Measurements from ENCODE around the gene SETD1A. TPM values are rescaled to one million over a fixed set of nuclear protein-coding genes. Genes with fewer than 3 reads are reported as not detected.

SETD1A gene
- total RNA-seq, 2 donors from 2014 or later: 10.0 to 29.1 TPM

DNA sequence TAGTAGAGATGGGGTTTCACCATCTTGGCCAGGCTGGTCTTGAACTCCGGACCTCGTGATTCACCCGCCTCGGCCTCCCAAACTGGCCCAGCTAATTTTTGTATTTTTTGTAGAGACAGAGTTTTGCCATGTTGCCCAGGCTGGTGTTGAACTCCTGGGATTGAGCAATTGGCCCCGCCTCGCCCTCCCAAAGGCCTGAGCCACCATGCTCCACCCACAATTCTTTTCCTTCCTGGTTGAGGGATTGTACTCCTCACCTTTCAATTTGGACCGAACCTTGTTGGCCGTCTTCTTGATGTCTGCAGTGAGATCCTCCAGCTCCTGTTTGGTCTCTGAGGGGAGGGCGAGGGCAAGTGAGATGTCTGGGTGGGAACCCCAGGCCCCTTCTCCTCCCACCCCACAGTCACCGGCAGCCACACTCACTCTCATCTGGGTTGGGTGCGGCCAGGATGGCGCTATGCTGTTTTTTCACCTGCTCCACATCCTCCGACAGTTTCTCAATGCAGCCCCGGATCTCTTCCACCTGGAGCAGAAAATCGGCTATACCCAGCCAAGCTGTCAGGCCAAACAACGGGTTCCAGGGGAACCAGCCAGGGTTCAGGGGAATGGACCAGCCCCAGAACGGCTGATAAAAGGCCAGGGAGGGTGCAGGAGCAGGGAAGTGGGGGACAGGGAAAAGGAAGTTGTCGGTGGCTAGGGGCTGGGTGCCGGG is 43.3 kb downstream of the SETD1A start:
- H3K4me1 ChIP-seq (replicated peaks): no peaks in the 10 kb centered on the region
- TF ChIP-seq CTCF (IDR thresholded peaks at IDR 0.05) (no peak), POLR2AphosphoS5 (IDR thresholded peaks at IDR 0.05) (no peak), POLR2A (IDR thresholded peaks at IDR 0.05) (no peak)
- 88% methylated on average over 18 of the region's 19 CpGs for WGBS
- no peak overlapping the region for H3K27ac ChIP-seq
- H3K9me3 ChIP-seq: no peaks in the 10 kb centered on the region
- intact Hi-C loops (cut with DNase I): no loop called here
- H3K36me3 ChIP-seq: no peaks in the 10 kb centered on the region
- H3K27me3 ChIP-seq (replicated peaks; ENCODE audit: insufficient read depth): no peaks in the 10 kb centered on the region
- no peak overlapping the region for H3K4me3 ChIP-seq
- no peak for DNase-seq (ENCODE audit: low spot score)

DNA sequence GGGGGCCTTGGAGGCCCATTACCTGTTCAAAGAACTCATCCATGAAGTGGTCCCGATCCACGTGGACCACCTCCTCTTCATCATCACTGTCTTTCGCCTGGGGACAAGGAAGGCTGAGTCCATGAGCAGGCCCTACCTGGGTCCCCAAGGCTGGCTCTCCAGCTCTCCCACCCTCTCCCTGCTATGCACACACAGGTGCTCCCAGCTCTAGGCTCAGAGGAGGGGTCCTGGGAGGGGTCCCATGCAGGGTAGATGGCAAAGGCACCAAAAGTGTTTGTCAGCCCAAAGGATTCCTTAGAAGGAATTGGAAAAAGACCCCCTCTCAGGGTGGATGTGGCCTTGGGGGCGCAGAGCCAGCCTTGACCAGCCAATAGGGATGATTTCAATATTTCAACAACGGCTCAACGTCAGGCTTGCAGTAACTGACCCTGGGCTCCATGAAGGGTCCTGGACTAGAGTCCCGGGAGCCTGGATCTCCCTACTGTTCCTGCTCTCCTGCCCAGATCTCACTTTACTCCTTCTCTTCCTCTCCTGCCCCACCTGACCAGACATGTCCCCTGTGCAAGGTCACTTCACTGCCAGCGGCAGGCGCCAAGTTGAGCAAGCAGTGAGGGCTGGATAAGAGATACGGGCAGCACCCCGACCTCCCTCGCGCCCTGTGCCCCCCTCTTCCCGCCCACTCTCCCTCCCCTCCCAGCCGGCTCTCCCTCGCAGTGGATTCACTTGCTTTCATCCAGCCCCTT is 44.1 kb downstream of the SETD1A start:
- intact Hi-C loops (cut with DNase I): no loop called here
- Histone ChIP-seq H3K9me3 (no peaks in the 10 kb centered on the region), H3K27me3 (replicated peaks; ENCODE audit: insufficient read depth) (no peaks in the 10 kb centered on the region), H3K27ac (no peak overlapping the region), H3K4me1 (replicated peaks) (no peaks in the 10 kb centered on the region), H3K4me3 (no peak overlapping the region), H3K36me3 (no peaks in the 10 kb centered on the region)
- DNase-seq (ENCODE audit: low spot score): no peak
- 50% methylated on average over 14 of the region's 16 CpGs for WGBS
- no peak for TF ChIP-seq POLR2AphosphoS5 (IDR thresholded peaks at IDR 0.05)
- no peak for TF ChIP-seq POLR2A (IDR thresholded peaks at IDR 0.05)
- no peak for TF ChIP-seq CTCF (IDR thresholded peaks at IDR 0.05)

DNA sequence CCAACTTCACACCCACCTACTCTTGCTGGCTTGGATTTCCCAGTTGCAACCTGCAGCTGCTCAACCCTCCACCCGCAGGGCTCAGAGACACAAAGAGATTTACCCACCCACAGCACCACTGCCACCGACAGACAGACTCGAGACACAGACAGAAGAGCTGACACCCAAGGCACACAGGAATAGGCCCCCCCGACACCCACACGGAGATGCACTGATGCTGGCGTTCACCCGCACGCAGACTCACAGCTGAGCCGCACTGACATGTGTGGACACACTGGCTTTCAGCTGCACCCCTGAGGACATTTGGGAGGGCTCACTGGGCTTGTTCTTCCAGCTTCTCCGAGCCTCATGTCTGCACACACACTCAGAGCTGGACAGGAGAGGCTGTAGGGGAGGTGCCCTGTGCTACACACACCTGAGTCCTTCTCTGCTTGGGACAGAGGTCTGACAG is 44.7 kb downstream of the SETD1A start:
- Histone ChIP-seq H3K27me3 (replicated peaks; ENCODE audit: insufficient read depth) (no peaks in the 10 kb centered on the region), H3K4me1 (replicated peaks) (no peaks in the 10 kb centered on the region), H3K27ac (peak overlapping the region in 1 of 2 donors; percentile 39), H3K4me3 (no peak overlapping the region), H3K9me3 (no peaks in the 10 kb centered on the region), H3K36me3 (no peaks in the 10 kb centered on the region)
- no peak for DNase-seq (ENCODE audit: low spot score)
- TF ChIP-seq CTCF (IDR thresholded peaks at IDR 0.05): no peak
- no peak for TF ChIP-seq POLR2A (IDR thresholded peaks at IDR 0.05)
- intact Hi-C loops (cut with DNase I): no loop called here
- WGBS: 29% methylated on average over 10 of the region's 10 CpGs

GRCh38 chr16:31002862-31003341 is 45.3 kb downstream of the SETD1A start:
- 61% methylated on average over 9 of the region's 9 CpGs for WGBS
- H3K27me3 ChIP-seq (replicated peaks; ENCODE audit: insufficient read depth): no peaks in the 10 kb centered on the region
- H3K9me3 ChIP-seq: no peaks in the 10 kb centered on the region
- no peak overlapping the region for H3K4me3 ChIP-seq
- H3K36me3 ChIP-seq: no peaks in the 10 kb centered on the region
- no peak for TF ChIP-seq POLR2AphosphoS5 (IDR thresholded peaks at IDR 0.05)
- no peak for TF ChIP-seq POLR2A (IDR thresholded peaks at IDR 0.05)
- TF ChIP-seq CTCF (IDR thresholded peaks at IDR 0.05): no peak
- no peaks in the 10 kb centered on the region for H3K4me1 ChIP-seq (replicated peaks)
- DNase-seq (ENCODE audit: low spot score): no peak
- H3K27ac ChIP-seq: peak overlapping the region in 1 of 2 donors; percentile 39
- intact Hi-C loops (cut with DNase I): no loop called here
